Posterior cingulate gyrus (tissue), 11 donors: ENCODE data around the gene PUDP.
A peak's percentile ranks its signal among the peaks of the same experiment; 100 is the strongest.
"Not testable (repeated sequence)": the region's sequence is repeated elsewhere in the genome, so short reads cannot be mapped to it uniquely, and the experiment has no call there.

Source experiments
- DNase-seq, 10 donors: peaks; one replicate each; pipeline versions ENCODE4 v3.0.0 to v3.0.0-alpha.2; 2020 to 2021; ENCODE audit warnings: mixed read lengths in 3 of 10
- intact Hi-C: fragments of 100-400 bp; cut with DNase I; formaldehyde crosslinking; loops from one replicate; pipeline ENCODE4 v1.15.1; 2023

Gene PUDP

DNA sequence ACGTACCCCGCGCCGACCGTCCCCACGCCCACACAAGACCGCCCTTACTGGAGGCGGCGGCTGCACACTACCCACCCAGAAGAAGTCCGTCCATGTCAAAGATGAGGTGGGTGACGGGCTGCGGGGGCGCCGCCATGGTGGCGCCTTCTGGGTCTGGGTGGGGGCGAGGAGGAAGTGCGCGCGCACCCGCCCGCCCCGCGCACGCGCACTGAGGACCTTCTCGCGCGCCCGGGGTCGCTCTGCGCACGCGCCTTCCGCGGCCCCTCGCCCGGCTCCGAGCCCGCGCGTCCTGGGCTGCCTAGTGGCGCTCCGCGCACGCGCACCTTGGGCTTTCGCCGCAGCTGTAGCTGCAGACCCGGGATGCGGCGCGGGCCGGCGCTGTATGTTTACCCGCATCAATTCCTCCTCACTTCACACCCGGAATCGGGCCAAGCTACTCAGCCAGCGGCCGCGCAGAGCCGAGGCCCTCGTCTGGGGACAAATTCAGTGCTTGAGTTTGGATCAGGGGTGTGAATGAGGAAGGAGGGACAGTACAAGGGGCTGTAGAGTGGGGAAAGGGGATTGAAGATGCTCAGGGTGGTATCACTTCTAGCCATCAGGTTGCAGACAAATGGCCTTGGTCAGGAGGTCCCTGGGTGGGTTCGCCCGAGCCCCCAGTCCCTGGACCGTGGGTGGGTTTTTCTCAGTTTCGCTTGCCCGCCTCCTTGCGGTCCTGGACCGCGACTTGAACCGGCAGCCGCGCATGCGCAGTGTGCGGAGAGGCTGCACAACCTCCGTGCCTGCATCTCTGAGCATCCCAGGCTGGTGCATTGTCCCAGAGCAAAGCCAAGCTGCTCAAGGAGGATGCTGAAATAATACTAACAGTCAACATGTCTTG, at the start of gene PUDP:
PUDP (minus strand) TSS at position 176 of the 877 bp plus-strand sequence; CDS start at position 136, 40 bp downstream.
- intact Hi-C loops = no loop called here
- peak; percentile 69 to 98 (median 84) for DNase-seq

DNA sequence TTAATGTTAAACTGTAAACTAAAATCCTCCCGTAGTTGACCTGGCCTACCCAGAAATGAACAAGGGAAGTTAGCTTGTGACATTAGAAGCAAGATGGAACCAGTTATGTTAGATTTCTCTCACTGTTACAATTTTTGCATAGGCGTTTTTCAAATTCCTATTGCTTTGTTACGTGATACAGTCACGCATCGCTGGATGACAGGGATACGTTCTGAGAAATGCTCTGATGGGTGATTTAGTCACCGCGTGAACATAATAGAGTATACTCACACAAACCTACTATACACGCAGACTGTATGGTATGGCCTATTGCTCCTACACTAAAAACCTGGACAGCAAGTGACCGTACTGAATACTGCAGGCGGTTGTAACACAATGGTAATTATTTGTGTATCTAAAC, 46.7 kb upstream of the PUDP start:
- no peak for DNase-seq
- intact Hi-C loops = no loop called here

DNA sequence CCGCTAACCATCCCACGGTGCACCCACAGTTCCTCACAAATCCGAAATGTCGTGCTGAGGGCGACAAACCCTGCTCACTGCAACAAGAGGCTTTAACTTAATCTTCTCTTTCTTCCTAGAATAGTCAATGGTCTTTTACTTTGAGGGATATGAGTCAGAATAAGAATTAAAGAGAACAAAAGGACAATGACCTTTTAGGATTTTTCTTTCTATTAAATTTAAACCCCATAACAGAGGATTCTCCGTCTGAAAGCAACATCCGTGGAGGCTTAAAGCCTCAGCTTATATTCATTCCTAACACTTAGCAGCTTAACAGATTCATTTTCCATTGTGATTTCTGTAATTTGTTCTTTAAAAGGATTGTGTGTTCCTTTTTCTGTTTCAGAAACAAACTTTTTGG, 44.9 kb upstream of the PUDP start:
- DNase-seq = no peak
- intact Hi-C loops = no loop called here

DNA sequence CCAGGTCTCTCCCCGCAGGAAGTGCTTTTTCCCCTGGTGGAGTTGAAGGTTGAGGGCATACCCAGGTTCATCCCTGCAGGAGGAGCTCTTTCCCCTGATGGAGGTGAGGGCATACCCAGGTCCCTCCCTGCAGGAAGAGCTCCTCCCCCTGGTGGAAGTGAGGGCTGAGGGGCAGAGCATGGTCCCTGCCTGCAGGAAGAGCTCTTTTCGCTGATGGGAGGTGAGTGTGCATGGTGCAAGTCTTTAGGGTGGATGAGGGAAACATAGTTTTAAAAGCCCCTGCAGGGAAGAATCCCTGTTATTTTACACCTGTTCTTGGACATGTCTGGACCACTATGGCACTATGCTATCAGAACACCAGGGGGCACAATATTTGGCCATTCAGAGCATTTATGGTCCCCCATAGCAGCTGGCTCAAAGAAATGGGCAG, 43.7 kb upstream of the PUDP start:
- intact Hi-C loops = no loop called here
- DNase-seq = no peak

DNA sequence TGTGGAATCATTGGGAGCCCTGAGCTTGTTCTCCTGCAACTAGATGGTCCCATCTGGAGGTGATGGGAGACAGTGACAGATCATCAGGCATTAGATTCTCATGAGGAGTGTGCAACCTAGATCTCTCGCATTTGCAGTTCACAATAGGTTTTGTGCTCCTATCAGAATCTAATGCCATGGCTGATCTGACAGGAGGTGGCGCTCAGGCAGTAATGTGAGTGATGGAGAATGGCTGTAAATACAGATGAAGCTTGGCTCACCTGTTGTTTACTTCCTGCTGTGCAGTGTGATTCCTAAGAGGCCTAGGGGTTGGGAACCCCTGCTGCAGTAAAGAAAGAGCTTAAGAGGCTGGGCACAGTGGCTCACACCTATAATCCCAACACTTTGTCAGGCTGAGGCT, 42.2 kb upstream of the PUDP start:
- DNase-seq = no peak
- intact Hi-C loops = no loop called here

DNA sequence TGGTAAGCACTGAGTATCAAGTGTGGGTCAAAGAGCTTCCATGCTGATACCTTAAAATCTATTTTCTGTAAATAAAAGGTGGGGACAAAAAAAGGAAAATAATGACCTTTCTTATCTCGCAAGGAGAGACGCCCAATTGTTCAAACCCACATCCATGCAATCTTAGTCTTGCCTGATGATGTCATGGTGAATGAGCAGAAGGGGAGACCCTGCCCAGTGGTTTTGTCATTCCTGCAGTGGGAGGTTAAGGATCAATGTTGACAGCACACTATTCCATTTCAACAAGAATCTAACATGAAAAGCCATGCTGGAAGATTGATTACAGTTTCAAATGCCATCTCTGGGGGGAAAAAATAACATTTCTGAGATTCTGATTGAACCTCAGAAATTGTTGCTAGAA, 40.7 kb upstream of the PUDP start:
- intact Hi-C loops = no loop called here
- DNase-seq = no peak

DNA sequence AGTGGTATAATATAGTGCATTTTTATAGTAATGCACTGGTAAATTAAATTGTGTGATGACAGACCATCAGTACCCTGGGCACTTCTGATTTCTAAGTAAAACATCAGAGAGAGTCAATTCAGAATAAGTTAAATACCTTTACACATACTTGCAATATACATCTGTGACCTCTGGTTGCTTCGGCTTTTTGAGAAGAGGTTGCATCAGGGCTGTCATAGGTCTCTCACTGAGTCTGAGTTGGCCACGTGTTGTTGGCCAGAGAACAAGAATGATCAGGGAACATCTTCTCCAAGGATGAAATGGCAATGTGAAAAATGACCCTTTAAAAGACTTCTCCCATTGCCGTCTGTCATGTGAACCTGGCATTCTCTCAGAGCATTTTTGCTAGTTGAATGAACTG, 36.9 kb upstream of the PUDP start:
- intact Hi-C loops = no loop called here

DNA sequence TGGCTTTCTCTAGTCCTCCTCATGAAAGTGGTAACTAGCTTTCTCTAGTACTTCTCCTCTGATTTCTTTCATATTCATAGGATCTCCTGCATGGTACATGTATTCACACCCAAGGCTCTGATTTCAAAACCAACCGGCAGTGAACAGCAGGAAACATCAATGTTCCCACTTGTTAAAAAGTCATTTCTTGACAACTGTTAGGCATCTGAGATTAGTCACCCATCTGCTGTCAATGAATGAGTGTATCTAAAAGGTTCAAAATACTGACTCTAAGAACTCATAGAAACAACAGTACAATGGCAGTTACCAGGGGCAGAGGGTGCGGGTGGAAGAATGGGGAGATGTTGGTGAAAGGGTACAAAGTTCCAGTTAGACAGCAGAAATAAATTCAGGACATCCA, 31.5 kb upstream of the PUDP start:
- DNase-seq = no peak
- intact Hi-C loops = no loop called here

More for the DNA sequence above, 36.9 kb upstream of the PUDP start:
- no peak for DNase-seq

DNA sequence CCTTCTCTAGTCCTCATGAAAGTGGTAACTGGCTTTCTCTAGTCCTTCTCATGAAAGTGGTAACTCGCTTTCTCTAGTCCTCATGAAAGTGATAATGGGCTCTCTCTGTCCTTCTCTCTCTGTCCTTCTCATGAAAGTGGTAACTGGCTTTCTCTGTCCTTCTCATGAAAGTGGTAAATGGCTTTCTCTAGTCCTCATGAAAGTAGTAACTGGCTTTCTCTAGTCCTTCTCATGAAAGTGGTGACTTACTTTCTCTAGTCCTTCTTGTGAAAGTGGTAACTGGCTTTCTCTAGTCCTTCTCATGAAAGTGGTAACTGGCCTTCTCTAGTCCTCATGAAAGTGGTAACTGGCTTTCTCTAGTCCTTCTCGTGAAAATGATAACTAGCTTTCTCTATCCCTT, 30.9 kb upstream of the PUDP start:
- DNase-seq, intact Hi-C loops: not testable (repeated sequence)

DNA sequence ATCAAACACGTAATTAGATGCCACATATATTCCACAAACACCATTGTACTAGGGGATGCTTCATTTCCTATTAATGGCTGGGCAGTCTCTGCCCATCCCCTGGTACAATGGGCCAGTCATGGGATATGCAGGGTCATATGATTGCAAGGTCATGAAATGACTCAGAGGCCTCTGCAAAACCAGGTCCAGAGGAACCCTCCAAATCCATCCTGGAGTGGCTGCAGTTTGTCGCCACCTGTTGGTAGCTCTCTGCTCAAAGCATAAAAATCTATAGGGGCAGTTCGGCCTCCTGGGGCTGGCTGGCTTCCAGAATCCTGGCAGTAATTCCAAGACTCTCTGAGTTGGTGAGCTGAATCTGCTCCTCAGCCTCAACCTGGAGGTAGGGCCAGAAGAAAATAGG, 22.9 kb upstream of the PUDP start:
- intact Hi-C loops = no loop called here
- DNase-seq = no peak

DNA sequence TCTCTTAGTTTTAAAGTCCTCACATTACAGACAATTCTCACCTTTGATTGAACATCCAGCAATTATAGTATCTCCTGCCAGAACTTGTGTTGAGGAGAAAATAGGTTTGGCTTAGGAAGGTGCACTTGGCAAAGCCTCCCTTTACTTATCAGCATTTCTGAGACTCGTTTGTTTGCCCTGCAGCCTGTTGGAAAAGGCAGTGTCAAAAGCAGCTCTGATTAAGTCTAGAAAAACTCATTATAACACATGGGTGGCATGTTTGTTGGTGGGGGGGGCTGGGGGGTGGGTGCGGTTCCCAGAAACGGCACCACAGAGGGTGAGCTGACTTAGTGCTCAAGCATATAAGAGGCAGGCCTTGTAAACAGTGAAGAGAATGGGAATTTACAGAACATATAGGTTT, 21.7 kb upstream of the PUDP start:
- intact Hi-C loops = no loop called here
- DNase-seq = no peak

DNA sequence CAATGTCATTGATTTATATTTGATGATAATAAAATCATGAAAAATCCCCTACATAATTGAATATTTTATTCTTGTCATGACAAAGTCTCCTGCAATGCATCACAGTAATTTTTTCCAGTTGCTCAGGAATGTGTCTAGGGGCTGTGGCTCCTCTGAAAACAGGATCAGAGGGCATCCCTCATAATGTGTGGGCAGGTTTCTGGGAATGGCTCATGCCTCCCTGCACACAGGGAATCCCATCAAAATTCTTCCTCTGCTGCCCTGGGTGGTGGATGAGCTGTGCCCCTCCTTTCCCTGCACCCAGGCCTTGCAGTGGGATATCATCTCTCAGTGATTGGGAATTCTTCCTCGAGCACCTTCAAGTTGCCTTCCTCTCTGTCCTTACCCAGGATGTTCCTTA, 20.4 kb upstream of the PUDP start:
- intact Hi-C loops = no loop called here
- no peak for DNase-seq

DNA sequence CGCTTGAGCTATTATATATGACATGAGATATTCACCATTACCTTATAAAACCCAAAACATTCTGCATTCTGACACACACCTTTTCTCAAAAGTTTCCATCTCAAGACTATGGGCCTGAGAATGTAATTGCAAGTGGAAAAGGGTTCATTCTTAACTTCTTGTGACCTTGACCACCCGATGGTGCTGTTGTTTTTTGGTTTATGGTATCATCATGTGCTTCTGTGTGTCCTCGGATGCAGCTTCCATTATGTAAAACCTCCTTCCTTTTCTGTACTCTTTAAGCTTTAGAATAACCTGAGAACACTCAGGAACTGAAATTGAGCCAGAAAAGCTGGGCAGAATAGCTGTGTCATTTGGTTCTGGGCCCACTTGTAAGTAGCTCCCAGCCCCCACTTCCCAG, 16.2 kb upstream of the PUDP start:
- no peak for DNase-seq
- intact Hi-C loops = no loop called here

DNA sequence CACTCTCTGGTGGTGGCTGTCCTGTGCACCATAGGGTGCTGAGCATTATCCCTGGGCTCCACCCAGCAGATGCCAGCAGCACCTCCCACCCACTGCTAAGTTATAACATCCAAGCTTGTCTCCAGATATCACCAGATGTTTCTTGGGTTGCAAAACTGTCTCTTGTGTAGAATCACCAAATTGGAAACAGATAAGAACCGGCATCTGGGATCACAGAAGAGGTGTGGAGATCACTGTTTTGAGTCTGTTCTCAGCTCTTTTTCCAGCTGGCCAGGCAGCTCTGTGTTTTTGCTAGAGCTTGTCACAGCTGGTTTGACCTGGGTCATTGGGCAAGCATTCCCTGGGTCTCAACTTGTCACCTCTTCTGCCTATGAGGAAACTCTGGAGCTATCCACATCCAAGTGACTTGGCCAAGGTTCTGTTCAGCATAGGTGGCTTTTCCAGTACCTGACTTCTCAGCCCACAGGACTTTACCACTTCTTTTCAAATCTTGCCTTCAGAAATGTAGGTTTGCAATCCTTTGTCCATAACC, 15.3 kb upstream of the PUDP start:
- no peak for DNase-seq
- intact Hi-C loops = no loop called here

DNA sequence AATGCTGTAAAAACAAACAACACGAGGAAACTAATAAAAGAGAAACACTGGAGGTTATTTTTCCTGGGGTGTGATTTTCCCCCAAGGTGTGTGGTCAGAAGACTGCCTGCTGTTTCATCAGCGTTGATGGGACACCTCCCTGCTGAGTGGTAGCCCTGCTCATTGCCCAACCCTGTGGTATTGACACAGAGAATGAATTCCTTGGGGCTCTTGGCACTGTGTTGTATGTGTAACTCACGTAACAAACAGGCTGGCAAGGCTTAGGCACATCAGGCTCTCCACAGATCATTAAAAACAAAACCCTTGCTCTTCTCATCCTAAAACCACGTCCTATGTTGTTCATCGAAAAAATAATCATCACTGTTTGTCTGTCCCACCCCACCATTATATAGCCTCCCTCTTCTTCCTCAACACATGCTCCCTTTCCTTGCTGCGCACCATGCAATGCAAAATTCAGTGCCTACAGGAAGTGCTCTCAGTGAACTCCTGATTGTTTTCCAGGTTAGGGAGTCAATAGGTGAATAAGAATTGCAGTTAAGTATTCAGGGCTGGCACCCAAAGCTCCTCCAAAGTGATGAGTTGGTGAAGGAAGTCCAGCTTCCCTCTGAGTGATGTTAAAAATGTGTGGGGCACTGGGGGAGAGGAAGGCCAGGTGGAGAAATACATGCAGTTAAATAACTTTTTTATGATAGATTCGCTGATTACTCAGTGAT, 11.4 kb upstream of the PUDP start:
- DNase-seq = no peak
- intact Hi-C loops = no loop called here

DNA sequence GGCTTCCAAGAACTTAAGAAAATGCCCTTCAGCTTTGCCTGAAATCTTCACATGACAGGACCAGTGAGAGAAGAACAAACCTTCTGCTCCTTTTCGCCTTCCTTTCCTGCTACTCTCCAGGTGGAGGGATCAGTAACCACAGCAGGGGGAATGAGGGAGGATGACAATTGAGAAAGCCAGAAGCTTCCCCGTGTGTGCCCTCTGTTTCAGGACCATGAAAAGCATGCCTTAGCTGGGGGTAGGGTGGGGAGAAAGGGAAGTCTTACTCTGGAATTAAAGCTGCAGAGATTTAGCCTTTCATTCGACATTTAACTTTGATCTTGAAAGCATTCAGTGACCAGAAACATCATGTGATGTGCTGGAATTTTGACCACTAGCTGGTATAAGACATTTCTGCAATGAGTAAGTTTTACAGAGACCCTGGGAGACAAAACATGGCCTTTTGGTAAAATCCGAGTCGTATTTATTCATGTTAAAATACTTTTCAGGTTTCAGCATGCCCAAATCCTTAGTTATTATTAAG, 10.6 kb upstream of the PUDP start:
- intact Hi-C loops = no loop called here
- no peak for DNase-seq

DNA sequence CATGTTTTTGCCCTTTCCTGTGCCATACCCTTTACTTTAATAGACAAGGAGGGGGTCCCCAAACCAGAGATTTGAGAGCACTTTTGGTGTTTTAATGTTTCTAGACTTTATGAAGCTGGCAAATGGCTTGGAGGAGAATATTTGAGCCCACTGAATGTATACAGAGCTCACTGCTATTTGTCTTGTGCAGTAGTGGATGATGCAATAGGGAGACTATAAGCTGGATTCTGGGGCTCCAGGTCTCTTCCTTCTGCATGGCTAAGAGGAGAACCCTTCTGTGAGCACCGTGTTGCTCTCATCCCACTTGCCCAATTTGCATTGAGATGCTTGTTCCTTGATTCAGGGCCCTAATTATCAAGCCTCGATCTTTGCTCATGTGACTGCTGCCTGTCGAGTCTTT, 8.9 kb upstream of the PUDP start:
- no peak for DNase-seq

DNA sequence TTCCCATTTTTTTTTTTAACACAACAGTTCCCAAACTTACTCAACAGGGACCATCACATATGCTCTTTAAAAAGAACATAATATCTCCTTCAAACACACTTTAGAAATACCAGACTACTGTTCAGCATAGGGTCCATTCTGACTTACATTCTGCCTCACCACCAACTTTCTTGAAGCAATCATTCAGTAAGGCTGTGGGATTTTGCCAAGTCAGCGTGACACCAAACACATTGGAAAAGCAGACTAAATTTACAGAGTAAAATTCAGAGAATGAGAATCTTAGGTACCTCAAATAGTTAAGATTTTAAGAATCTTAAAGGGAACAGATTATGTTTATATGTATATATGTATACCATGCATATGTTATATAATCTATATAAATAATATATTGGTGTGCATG, 7.2 kb upstream of the PUDP start:
- no peak for DNase-seq
- intact Hi-C loops = no loop called here

More for the DNA sequence above, 8.9 kb upstream of the PUDP start:
- intact Hi-C loops = no loop called here

DNA sequence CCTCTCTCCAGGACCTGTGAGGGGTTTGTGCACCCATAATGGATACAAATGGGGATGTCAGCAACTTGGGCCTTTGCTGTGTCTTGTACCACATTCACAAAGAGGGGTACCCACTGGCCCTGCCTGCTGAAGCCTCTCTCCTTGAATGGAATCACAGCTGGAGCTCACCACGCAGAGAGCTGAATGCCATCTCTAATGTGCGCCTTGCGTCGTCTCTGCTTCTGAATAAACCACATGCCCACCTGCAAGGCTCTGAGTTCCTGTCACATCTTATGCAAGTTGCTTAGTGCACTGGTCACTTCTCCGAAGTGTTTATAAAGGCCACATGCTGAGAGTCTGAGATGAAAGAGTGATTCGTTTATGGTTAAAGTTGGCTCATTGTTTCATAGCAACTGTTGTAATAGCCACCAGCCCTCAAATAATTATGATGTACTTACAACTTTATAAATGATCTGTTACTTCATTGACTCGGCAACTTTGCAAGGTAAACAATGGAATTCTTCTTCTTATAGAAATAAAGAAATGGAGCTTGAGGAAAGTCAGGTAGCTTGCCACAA, 6.2 kb upstream of the PUDP start:
- DNase-seq = no peak
- intact Hi-C loops = no loop called here

DNA sequence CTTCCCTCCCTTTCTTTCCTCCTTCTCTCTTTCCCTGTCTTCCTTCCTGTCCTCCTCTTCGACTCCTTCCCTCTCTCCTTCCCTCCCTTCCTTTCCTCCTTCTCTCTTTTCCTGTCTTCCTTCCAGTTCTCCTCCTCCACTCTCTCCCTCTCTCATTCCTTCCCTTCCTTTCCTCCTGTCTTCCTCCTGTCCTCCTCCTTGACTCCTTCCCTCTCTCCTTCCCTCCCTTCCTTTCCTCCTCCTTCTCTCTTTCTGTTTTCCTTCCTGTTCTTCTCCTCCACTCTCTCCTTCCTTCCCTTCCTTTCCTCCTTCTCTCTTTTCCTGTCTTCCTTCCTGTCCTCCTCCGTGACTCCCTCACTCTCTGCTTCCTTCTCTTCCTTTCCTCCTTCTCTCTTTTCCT, 5.3 kb upstream of the PUDP start:
- intact Hi-C loops = no loop called here
- DNase-seq = no peak

DNA sequence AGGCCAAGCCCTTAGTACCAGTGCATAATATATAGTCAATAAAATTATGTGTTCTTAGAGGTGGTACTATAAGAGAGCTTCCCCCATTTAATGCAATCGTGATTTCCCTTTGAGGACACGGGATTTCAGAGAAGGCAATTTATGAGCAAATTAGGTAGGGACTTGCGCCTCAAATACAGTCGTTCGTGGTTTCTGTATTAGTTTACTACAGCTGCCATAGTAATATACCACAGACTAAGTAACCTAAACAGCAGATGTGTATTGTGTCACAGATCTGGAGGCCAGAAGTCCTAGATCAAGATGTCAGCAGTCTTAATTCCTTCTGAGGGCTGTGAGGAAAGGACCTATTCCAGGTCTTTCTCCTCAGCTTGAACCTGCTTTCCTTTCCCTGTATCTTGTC, 1.5 kb upstream of the PUDP start:
- DNase-seq = no peak
- intact Hi-C loops = no loop called here
